ENCODE data around the gene ITSN2.

DNA sequence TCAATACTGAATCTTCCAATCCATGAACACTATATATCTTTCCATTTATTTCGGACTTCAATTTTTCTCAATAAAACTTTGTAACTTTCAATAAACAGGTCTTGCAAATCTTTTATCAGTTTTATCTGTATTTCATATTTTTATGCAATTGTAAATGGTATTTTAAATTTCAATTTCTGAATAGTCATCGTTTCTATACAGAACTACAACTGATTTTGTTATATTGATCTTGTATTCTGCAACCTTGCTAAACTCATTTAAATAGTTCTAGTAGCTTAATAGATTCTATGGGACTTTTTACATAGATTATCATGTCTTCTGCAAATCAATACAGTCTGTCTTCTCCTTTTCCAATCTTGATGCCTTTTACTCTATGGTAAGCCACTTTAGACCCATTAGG is 95.1 kb downstream of the ITSN2 start:
- no peak for TF ChIP-seq GATA3 (IDR thresholded peaks at IDR 0.05; ENCODE audit: low read depth, low read length)
- TF ChIP-seq GATA2 (IDR thresholded peaks at IDR 0.05; ENCODE audit: low read depth, low read length) = no peak
